GM12878 (cell line): ENCODE data around the gene CLEC12A. TPM values are rescaled to one million over a fixed set of nuclear protein-coding genes. Genes with fewer than 3 reads are reported as not detected.

ENCODE experiments used
- ATAC-seq: fragments of 200-7000 bp; cut with Tn5 transposase; 3 replicates; pipeline ENCODE4 v1.9.1; 2020; ENCODE audit warnings: mild to moderate bottlenecking, moderate library complexity
- BruUV-seq: library from RNA; stranded (reverse); fragments of 400-500 nt; replicated peaks from 2 replicates; lab custom pipeline; 2021; lab: Mats Ljungman, UMichigan
- CTCF ChIA-PET: fragments of 300-600 bp; sonication (Branson Sonifier 250); formaldehyde crosslinking; extraction: SDS; loops from one replicate; lab custom pipeline; 2021; ENCODE audit warnings: inconsistent platforms; lab: Yijun Ruan, JAX
- POLR2A ChIA-PET: fragments of 350-600 bp; formaldehyde crosslinking; extraction: SDS; loops from one replicate; lab custom pipeline; 2021; ENCODE audit warnings: inconsistent platforms; lab: Charles Lee
- RAD21 ChIA-PET: fragments of 300-600 bp; sonication (Branson Sonifier 250); formaldehyde crosslinking; loops from one replicate; lab custom pipeline; 2023; ENCODE audit warnings: antibody characterized with exemption; ENCODE audit not compliant: unreplicated experiment; lab: Charles Lee
- SMC1A ChIA-PET: fragments of 300-600 bp; sonication (Branson Sonifier 250); formaldehyde crosslinking; loops from one replicate; lab custom pipeline; 2023; ENCODE audit not compliant: unreplicated experiment, uncharacterized antibody; lab: Charles Lee
- DNase-seq: peaks from one replicate; pipeline ENCODE4 v3.0.0-alpha.2; 2011; ENCODE audit warnings: low read depth, low spot score
- FAIRE-seq: peaks from 3 replicates; lab custom pipeline; 2011; peaks lifted over from hg19 to GRCh38; lab: Jason Lieb, UNC
- H2AFZ ChIP-seq: 2 replicates; pipeline ENCODE4 v1.6.0; 2011; ENCODE audit warnings: low read depth, low read length, control low read depth; ENCODE audit not compliant: control insufficient read depth
- H3K27ac ChIP-seq: 2 replicates; pipeline ENCODE4 v1.5.1; 2011; ENCODE audit warnings: control low read depth; ENCODE audit not compliant: control insufficient read depth, insufficient read depth
- H3K27me3 ChIP-seq, 2 experiments: replicated peaks in 1 of 2; 2 replicates each; pipeline versions ENCODE4 v1.6.0 to v1.6.1; 2011; ENCODE audit warnings: low read length in 1 of 2; ENCODE audit not compliant: control insufficient read depth in 2 of 2, insufficient read depth in 2 of 2
- H3K36me3 ChIP-seq, 2 experiments: 2 replicates each; pipeline ENCODE4 v1.5.1; 2011; ENCODE audit warnings: low read length in 1 of 2; ENCODE audit not compliant: control insufficient read depth in 2 of 2, insufficient read depth in 2 of 2
- H3K4me1 ChIP-seq: 2 replicates; pipeline ENCODE4 v1.6.1; 2011; ENCODE audit warnings: mild to moderate bottlenecking, low read length, moderate library complexity, mixed read lengths; ENCODE audit not compliant: control insufficient read depth, insufficient read depth
- H3K4me2 ChIP-seq: 2 replicates; pipeline ENCODE4 v1.6.0; 2011; ENCODE audit warnings: control low read depth; ENCODE audit not compliant: control insufficient read depth, insufficient read depth
- H3K4me3 ChIP-seq: fragments of 200-600 bp; sonication (generic); 2 replicates; pipeline ENCODE4 v1.5.1; 2016
- H3K79me2 ChIP-seq: 2 replicates; pipeline ENCODE4 v1.6.0; 2011; ENCODE audit warnings: low read length; ENCODE audit not compliant: control insufficient read depth, insufficient read depth
- H3K9ac ChIP-seq: 2 replicates; pipeline ENCODE4 v1.8.0; 2011; ENCODE audit warnings: low read length, control low read depth, mixed read lengths; ENCODE audit not compliant: control insufficient read depth, insufficient read depth
- H3K9me3 ChIP-seq: replicated peaks from 3 replicates; pipeline ENCODE4 v1.5.1; 2011; ENCODE audit warnings: mild to moderate bottlenecking, low read length; ENCODE audit not compliant: control insufficient read depth, insufficient read depth
- H4K20me1 ChIP-seq: 2 replicates; pipeline ENCODE4 v1.6.0; 2011; ENCODE audit not compliant: control insufficient read depth, insufficient read depth
- CHD4 ChIP-seq: fragments of 200-600 bp; sonication (generic); IDR thresholded peaks from 2 replicates; pipeline ENCODE4 v1.6.1; 2016; ENCODE audit warnings: mild to moderate bottlenecking
- CREB1 ChIP-seq: IDR thresholded peaks from 2 replicates; pipeline ENCODE4 v1.6.1; 2012; ENCODE audit warnings: low read depth, mild to moderate bottlenecking, inconsistent platforms
- CTCF ChIP-seq, 3 experiments: IDR thresholded peaks in 2 of 3; conservative IDR thresholded peaks in 1 of 3; 2 replicates each; pipeline ENCODE4 v1.5.1; 2011; ENCODE audit warnings: low read depth in 3 of 3, low read length in 3 of 3, mild to moderate bottlenecking in 3 of 3, control low read depth in 2 of 3, moderate library complexity in 2 of 3, inconsistent platforms in 1 of 3, mixed read lengths in 1 of 3; ENCODE audit not compliant: control insufficient read depth in 2 of 3, insufficient read depth in 1 of 3; ENCODE audit errors: extremely low read depth in 1 of 3
- EED ChIP-seq: sonication (generic); IDR thresholded peaks from 2 replicates; pipeline ENCODE4 v1.6.1; 2016; ENCODE audit warnings: antibody characterized with exemption, low read depth
- ELK1 ChIP-seq: IDR thresholded peaks from 2 replicates; pipeline ENCODE4 v1.6.1; 2012; ENCODE audit warnings: low read depth, low read length, improper control_type of control experiment
- IRF3 ChIP-seq: fragments of 450-650 bp; IDR thresholded peaks from 2 replicates; pipeline ENCODE4 v1.6.1; 2014; ENCODE audit warnings: mild to moderate bottlenecking
- JUNB ChIP-seq: IDR thresholded peaks from 2 replicates; pipeline ENCODE4 v1.6.1; 2016; ENCODE audit warnings: antibody characterized with exemption, mild to moderate bottlenecking
- MYB ChIP-seq: fragments of 150-350 bp; IDR thresholded peaks from 2 replicates; pipeline ENCODE4 v1.6.1; 2014; ENCODE audit warnings: mild to moderate bottlenecking, low read depth, low read length, borderline replicate concordance
- NBN ChIP-seq: fragments of 450-650 bp; IDR thresholded peaks from 2 replicates; pipeline ENCODE4 v1.6.1; 2016
- PKNOX1 ChIP-seq: fragments of 450-650 bp; IDR thresholded peaks from 2 replicates; pipeline ENCODE4 v1.6.1; 2016; ENCODE audit warnings: mild to moderate bottlenecking
- POU2F2 ChIP-seq: IDR thresholded peaks from 3 replicates; pipeline ENCODE4 v1.6.1; 2011; ENCODE audit warnings: low read depth, mild to moderate bottlenecking, low read length, borderline replicate concordance
- RAD51 ChIP-seq: fragments of 450-650 bp; IDR thresholded peaks from 2 replicates; pipeline ENCODE4 v1.6.1; 2016; ENCODE audit warnings: moderate library complexity, mild to moderate bottlenecking, inconsistent platforms
- SRF ChIP-seq, 2 experiments: IDR thresholded peaks; 2 replicates each; pipeline ENCODE4 v1.6.1; 2011; ENCODE audit warnings: low read depth in 2 of 2, low read length in 2 of 2, mild to moderate bottlenecking in 1 of 2, moderate library complexity in 1 of 2
- SUZ12 ChIP-seq: fragments of 200-600 bp; sonication (generic); IDR thresholded peaks from one replicate; pipeline ENCODE4 v1.6.1; 2018; ENCODE audit warnings: antibody characterized with exemption, mild to moderate bottlenecking; ENCODE audit not compliant: unreplicated experiment
- TARDBP ChIP-seq: IDR thresholded peaks from 2 replicates; pipeline ENCODE4 v1.6.1; 2016; ENCODE audit warnings: borderline replicate concordance
- TCF3 ChIP-seq: IDR thresholded peaks from 2 replicates; pipeline ENCODE4 v1.6.1; 2012; ENCODE audit warnings: low read depth, mild to moderate bottlenecking, low read length, borderline replicate concordance; ENCODE audit not compliant: insufficient read depth
- ZNF687 ChIP-seq: fragments of 450-650 bp; IDR thresholded peaks from 2 replicates; pipeline ENCODE4 v1.6.1; 2017; ENCODE audit warnings: mild to moderate bottlenecking, moderate library complexity
- WGBS: methylation state at CpG from one replicate; pipeline ENCODE4 v1.1.6; 2016; ENCODE audit warnings: low lambda C conversion rate; ENCODE audit not compliant: insufficient replicate concordance, insufficient coverage; ENCODE audit errors: missing lambda C conversion rate; 5-methylcytosine and 5-hydroxymethylcytosine counted together
- in situ Hi-C: fragments of 300-500 bp; cut with MboI; formaldehyde crosslinking; loops from 9 replicates; pipeline ENCODE4 v1.14.3; 2018; ENCODE audit warnings: mixed read lengths
- intact Hi-C: fragments of 100-400 bp; cut with micrococcal nuclease; formaldehyde crosslinking; loops from one replicate; pipeline ENCODE4 v1.14.2; 2022; ENCODE audit not compliant: unreplicated experiment
- polyA plus RNA-seq, 11 experiments: library from polyadenylated mRNA; depleted of rRNA in 4 of 11; unstranded in 6 of 11; stranded (reverse) in 5 of 11; fragments of >200 nt; fragmentation: Nextera tagmentation in 4 of 11; fragmentation: Illumina TruSeq in 1 of 11; extraction: Ambion mirVana in 4 of 11; extraction: Trizol in 1 of 11; gene quantifications; 1 replicate in 1 of 11; 2 replicates in 10 of 11; pipeline versions ENCODE4 v1.2.1 to v1.2.3, GENCODE V29; 2011 to 2016; ENCODE audit warnings: inconsistent platforms in 2 of 11, missing spikeins in 2 of 11, low read depth in 1 of 11
- total RNA-seq, 4 experiments: library from RNA; depleted of rRNA in 3 of 4; stranded (reverse); fragments of >200 nt in 3 of 4; fragmentation: Illumina TruSeq in 1 of 4; extraction: Trizol in 1 of 4; gene quantifications; 2 replicates each; pipeline versions ENCODE4 v1.2.1 to v1.2.3, GENCODE V29; 2013 to 2021

The CLEC12A gene
- total and polyA plus RNA-seq, 10 of the 15 experiments (the other 5 are each of a cell fraction or from before 2014, with no cell fraction given), result 0.07 to 0.21 TPM; not detected in 8

- FAIRE-seq (no peak), DNase-seq (no peak), ATAC-seq (no peak)
- Histone ChIP-seq H3K4me1 (no peaks in the 10 kb centered on the region), H3K27ac (no peak overlapping the region), H3K27me3 (no peaks in the 10 kb centered on the region), H4K20me1 (no peaks in the 10 kb centered on the region), H3K9ac (no peak overlapping the region), H2AFZ (no peak overlapping the region), H3K9me3 (no peaks in the 10 kb centered on the region; the same call in 2 of the 3 replicates), H3K79me2 (no peaks in the 10 kb centered on the region), H3K4me2 (no peak overlapping the region), H3K4me3 (no peak overlapping the region), H3K36me3 (no peaks in the 10 kb centered on the region)
- SMC1A ChIA-PET, result no interaction called here
- in situ Hi-C loops (no loop called here), intact Hi-C loops (no loop called here)
- no TSS peak for BruUV-seq
- POLR2A ChIA-PET, result no interaction called here
- 16% methylated on average over 2 of the region's 2 CpGs for WGBS
- RAD21 ChIA-PET, result no interaction called here
- CTCF ChIA-PET, result interaction anchor here (1.4 kb wide), 1 partner anchor 9 kb away, joined by 4 read pairs; no protein-coding TSS in a partner anchor
- TF ChIP-seq RAD51 (no peak), CREB1 (no peak), ELK1 (no peak), ZNF687 (no peak), SRF (IDR thresholded peaks at IDR 0.05; ENCODE audit: low read depth in 2 of 2, low read length in 2 of 2) (no peak), TARDBP (no peak), CHD4 (no peak), CTCF (IDR thresholded peaks at IDR 0.05 in 2 of 3, conservative IDR thresholded peaks at IDR 0.05 in 1 of 3; ENCODE audit: control insufficient read depth in 2 of 3, extremely low read depth in 1 of 3, insufficient read depth in 1 of 3, low read depth in 3 of 3, low read length in 3 of 3) (no peak), IRF3 (no peak), MYB (no peak), POU2F2 (no peak), PKNOX1 (no peak), JUNB (no peak), SUZ12 (no peak), NBN (no peak), EED (no peak), TCF3 (no peak)
Measured at GRCh38 chr12:9969673-9970072, 1.5 kb upstream of the CLEC12A start.
